ENCODE data around the gene SMTNL1. TPM values are rescaled to one million over a fixed set of nuclear protein-coding genes. Genes with fewer than 3 reads are reported as not detected.
A peak's percentile ranks its signal among the peaks of the same experiment; 100 is the strongest.

Gene SMTNL1
- polyA plus RNA-seq, 1 experiment = not detected

DNA sequence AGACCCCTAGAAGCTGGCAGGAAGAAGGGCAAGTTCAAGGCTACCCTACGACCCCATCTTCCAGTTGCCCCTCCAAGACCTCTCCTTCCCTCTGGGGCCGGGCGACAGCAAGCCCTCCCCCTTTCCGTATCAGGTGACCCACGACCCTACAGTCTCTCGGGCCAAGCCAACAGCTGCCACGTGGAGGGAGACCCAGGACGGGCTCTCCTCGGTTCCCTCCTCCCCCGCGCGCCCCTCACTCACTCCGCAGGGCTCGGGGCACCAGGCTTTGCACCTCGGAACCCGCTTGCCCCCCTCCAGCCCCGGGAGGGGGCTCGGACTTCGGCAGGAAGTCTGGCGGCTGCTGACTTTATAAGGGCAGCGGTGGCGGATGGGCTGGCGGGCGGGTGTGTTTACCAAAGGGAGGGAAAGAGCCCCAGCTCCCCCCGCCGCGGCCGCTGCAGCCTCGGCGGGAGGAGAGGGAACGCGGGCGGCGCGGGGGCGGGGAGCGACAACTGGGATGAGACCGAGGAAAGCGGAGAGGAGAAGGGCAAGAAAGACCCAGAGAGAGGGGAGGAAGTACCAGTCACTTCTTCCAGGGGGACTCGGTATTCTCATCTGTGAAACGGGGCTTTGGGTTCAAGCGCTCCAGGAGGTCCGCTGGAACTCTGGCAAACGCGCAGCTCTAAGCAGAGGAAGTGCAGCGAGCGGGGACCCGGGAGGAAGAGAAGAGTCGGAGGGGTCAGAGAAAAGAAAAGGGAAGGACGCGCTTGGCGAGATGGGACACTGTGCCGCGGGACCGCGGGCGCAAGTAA lies 22.7 kb upstream of the SMTNL1 start:
- Histone ChIP-seq H3K36me3 (ENCODE audit: control insufficient read depth, insufficient read depth, low read length) (no peaks in the 10 kb centered on the region), H3K4me3 (ENCODE audit: low read depth, low read length) (peak overlapping the region; percentile 79), H3K27me3 (ENCODE audit: control insufficient read depth, insufficient read depth, low read length) (no peaks in the 10 kb centered on the region)
- DNase-seq (ENCODE audit: low read depth) = no peak
- TF ChIP-seq, protein P1, sequence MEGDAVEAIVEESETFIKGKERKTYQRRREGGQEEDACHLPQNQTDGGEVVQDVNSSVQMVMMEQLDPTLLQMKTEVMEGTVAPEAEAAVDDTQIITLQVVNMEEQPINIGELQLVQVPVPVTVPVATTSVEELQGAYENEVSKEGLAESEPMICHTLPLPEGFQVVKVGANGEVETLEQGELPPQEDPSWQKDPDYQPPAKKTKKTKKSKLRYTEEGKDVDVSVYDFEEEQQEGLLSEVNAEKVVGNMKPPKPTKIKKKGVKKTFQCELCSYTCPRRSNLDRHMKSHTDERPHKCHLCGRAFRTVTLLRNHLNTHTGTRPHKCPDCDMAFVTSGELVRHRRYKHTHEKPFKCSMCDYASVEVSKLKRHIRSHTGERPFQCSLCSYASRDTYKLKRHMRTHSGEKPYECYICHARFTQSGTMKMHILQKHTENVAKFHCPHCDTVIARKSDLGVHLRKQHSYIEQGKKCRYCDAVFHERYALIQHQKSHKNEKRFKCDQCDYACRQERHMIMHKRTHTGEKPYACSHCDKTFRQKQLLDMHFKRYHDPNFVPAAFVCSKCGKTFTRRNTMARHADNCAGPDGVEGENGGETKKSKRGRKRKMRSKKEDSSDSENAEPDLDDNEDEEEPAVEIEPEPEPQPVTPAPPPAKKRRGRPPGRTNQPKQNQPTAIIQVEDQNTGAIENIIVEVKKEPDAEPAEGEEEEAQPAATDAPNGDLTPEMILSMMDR (IDR thresholded peaks at IDR 0.05; ENCODE audit: insufficient read depth, low read depth, low read length) = no peak
- ChIA-PET CTCF (interaction anchor here (0.7 to 9.0 kb wide), 15 partner anchors 9 to 169 kb away, joined by 3 to 136 read pairs (median 5); partner anchors contain the start of genes RTN4RL2 and UBE2L6), POLR2A (interaction anchor here (0.6 kb wide), 1 partner anchor 70 kb away, joined by 6 read pairs; no protein-coding TSS in a partner anchor)

- POLR2A ChIA-PET = no interaction called here
These were observed 21.9 kb upstream of the SMTNL1 start, which contains the start of gene SLC43A1 for GRCh38 chr11:57515332-57516060. Gene SLC43A1, minus strand, starts transcription at chr11:57515702. Its CDS starts 1,591 bp downstream, at chr11:57514111.

DNA sequence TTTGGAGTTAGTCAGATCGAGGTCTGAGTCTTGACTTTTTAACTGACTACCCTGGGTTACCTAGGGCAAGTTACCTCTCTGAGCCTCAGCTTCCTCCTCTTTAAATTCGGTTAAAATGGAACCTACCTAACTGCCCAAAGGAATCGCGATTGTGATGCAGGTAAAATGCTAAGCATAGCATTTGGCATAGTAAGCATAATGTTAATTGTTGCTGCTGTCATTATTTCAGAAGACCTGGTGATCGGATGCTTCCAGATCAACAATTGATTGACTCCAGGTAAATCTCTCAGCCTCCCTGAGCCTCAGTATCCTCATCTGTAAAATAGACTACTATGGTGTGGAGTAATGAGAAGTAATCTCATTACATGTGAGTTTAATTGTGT lies 21.3 kb upstream of the SMTNL1 start:
- no peaks in the 10 kb centered on the region for H3K36me3 ChIP-seq (ENCODE audit: control insufficient read depth, insufficient read depth, low read length)
- TF ChIP-seq, protein P1 (IDR thresholded peaks at IDR 0.05; ENCODE audit: insufficient read depth, low read depth, low read length) = no peak
- ChIA-PET POLR2A (no interaction called here), CTCF (interaction anchor here (0.7 to 9.0 kb wide), 12 partner anchors 8 to 170 kb away, joined by 3 to 136 read pairs (median 4); partner anchors contain the start of gene RTN4RL2)
- no peaks in the 10 kb centered on the region for H3K27me3 ChIP-seq (ENCODE audit: control insufficient read depth, insufficient read depth, low read length)
- no peak for DNase-seq (ENCODE audit: low read depth)
- H3K4me3 ChIP-seq (ENCODE audit: low read depth, low read length) = peak overlapping the region; percentile 79

More at GRCh38 chr11:57515332-57516060, 21.9 kb upstream of the SMTNL1 start, which contains the start of gene SLC43A1:
- TF ChIP-seq, protein P1 (IDR thresholded peaks at IDR 0.05; ENCODE audit: insufficient read depth, low read depth, low read length) = no peak; the same call in 1 of the 2 replicates
- CTCF ChIA-PET = interaction anchor here (0.7 to 9.0 kb wide), 14 partner anchors 9 to 170 kb away, joined by 3 to 136 read pairs (median 4); partner anchors contain the start of genes RTN4RL2 and UBE2L6
- Histone ChIP-seq H3K36me3 (ENCODE audit: control insufficient read depth, insufficient read depth, low read length) (no peaks in the 10 kb centered on the region), H3K4me3 (ENCODE audit: low read depth, low read length) (peak within 1 kb of the TSS; percentile 79), H3K27me3 (ENCODE audit: control insufficient read depth, insufficient read depth, low read length) (no peaks in the 10 kb centered on the region)
- no peak for DNase-seq (ENCODE audit: low read depth)

DNA sequence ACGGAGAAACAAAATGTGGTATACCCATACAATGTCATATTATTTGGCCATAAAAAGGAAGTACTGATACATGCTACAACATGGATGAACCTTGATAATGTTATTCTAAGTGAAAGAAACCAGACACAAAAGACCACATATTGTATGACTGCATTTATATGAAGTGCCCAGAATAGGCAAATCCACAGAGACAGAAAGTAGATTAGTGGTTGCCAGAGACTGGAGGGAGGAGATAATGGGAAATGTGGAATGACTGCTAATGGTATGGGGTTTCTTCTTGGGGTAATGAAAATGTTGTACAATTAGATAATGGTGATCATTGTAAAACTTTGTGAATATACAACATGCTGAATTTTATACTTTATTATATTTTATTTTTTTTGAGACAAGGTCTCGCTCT lies 16.3 kb upstream of the SMTNL1 start:
- no peak overlapping the region for H3K4me3 ChIP-seq (ENCODE audit: low read depth, low read length)
- TF ChIP-seq, protein P1 (IDR thresholded peaks at IDR 0.05; ENCODE audit: insufficient read depth, low read depth, low read length) = no peak
- no peaks in the 10 kb centered on the region for H3K27me3 ChIP-seq (ENCODE audit: control insufficient read depth, insufficient read depth, low read length)
- ChIA-PET POLR2A (no interaction called here), CTCF (interaction anchor here (8.8 to 9.0 kb wide), 2 partner anchors 28 to 62 kb away, joined by 75 to 136 read pairs; partner anchors contain the start of gene RTN4RL2)
- no peaks in the 10 kb centered on the region for H3K36me3 ChIP-seq (ENCODE audit: control insufficient read depth, insufficient read depth, low read length)
- no peak for DNase-seq (ENCODE audit: low read depth)
